Measurements from ENCODE around the gene TMEM61. TPM values are rescaled to one million over a fixed set of nuclear protein-coding genes. Genes with fewer than 3 reads are reported as not detected.

TMEM61 gene
- total RNA-seq, 1 experiment from 2014 or later: not detected

DNA sequence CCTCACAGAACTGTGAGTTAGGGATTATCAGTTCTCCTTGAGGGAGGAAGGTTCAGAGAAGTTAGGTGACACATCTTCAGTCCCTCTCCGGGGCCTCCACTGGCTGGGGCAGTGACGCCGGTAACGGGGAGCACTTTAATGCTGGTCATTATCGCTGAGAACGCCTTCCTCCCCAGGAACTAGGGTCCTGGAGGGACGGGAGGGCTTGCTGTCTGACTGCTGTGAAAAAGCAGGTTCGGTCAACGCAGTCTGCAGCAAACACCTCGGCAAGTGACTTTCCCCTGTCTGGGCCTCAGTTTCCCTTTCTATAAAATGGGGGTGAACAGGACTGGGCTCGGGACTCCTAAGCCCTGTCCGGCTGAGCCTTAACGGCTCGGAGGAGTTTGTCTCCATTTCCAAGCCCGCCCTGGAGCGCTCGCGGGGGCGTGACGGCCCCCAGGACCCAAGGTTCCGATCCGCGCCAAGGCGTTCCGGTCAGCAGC is 341 bp upstream of the TMEM61 start:
- in situ Hi-C loops (cut with HindIII; ENCODE audit: low sequenced_read_pairs): no loop called here
- DNase-seq (ENCODE audit: low spot score): no peak

- in situ Hi-C loops (cut with HindIII; ENCODE audit: low sequenced_read_pairs): no loop called here
- peak; percentile 18 for DNase-seq (ENCODE audit: low spot score)
These were observed 1.0 kb downstream of the TMEM61 start for GRCh38 chr1:54981466-54981865.

GRCh38 chr1:54982739-54983138 is 2.3 kb downstream of the TMEM61 start:
- peak; percentile 26 for DNase-seq (ENCODE audit: low spot score)
- in situ Hi-C loops (cut with HindIII; ENCODE audit: low sequenced_read_pairs): no loop called here

- in situ Hi-C loops (cut with HindIII; ENCODE audit: low sequenced_read_pairs): no loop called here
- no peak for DNase-seq (ENCODE audit: low spot score)
These were observed 3.9 kb downstream of the TMEM61 start for GRCh38 chr1:54984131-54984842.

- in situ Hi-C loops (cut with HindIII; ENCODE audit: low sequenced_read_pairs): no loop called here
- no peak for DNase-seq (ENCODE audit: low spot score)
These were observed 5.1 kb downstream of the TMEM61 start for GRCh38 chr1:54985556-54985955.

DNA sequence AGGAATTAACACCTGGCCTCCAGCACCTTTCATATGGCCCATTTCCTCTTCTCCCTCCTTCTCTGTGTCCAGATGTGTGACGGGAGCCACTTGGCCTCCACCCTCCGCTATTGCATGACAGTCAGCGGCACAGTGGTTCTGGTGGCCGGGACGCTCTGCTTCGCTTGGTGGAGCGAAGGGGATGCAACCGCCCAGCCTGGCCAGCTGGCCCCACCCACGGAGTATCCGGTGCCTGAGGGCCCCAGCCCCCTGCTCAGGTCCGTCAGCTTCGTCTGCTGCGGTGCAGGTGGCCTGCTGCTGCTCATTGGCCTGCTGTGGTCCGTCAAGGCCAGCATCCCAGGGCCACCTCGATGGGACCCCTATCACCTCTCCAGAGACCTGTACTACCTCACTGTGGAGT is 5.6 kb downstream of the TMEM61 start:
- DNase-seq (ENCODE audit: low spot score): no peak
- in situ Hi-C loops (cut with HindIII; ENCODE audit: low sequenced_read_pairs): no loop called here

DNA sequence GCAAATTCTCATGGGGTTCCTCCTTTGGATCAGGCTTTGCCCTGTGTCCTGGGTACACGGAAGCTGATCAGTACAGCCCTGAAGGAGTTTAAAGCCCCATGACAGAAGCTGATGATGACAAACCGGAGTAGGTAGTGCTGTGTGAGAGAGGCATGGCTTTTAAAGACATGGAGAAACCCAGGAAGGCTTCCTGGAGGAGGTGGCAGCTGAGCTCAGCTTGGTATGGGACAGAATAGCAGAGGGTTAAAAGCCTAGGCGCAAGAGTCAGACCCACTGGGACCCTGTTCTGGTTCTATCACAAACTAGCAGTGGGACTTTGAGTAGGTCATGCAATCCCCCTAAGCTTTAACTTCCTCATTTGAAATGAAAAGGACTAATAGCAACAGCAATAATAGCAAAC is 6.1 kb downstream of the TMEM61 start:
- in situ Hi-C loops (cut with HindIII; ENCODE audit: low sequenced_read_pairs): no loop called here
- DNase-seq (ENCODE audit: low spot score): no peak

DNA sequence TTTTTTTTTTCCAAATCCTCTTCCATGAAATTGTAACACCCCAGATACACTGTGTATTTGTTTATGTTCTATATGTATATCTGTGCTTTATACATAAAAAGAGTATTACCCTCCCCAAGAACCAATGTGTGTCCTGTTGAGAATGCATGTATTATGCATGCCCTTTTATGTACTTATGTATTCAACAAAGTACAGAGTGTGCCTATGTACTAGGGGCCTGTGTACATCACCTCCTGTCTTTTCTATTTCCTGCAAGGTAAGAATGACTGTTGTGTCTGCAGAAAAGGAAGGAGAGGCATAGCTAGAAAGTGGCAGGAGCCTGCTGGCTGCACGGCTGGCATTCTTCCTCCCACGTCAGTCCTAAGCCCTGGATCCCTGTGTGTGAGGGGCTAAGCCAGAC is 7.0 kb downstream of the TMEM61 start:
- in situ Hi-C loops (cut with HindIII; ENCODE audit: low sequenced_read_pairs): no loop called here

DNA sequence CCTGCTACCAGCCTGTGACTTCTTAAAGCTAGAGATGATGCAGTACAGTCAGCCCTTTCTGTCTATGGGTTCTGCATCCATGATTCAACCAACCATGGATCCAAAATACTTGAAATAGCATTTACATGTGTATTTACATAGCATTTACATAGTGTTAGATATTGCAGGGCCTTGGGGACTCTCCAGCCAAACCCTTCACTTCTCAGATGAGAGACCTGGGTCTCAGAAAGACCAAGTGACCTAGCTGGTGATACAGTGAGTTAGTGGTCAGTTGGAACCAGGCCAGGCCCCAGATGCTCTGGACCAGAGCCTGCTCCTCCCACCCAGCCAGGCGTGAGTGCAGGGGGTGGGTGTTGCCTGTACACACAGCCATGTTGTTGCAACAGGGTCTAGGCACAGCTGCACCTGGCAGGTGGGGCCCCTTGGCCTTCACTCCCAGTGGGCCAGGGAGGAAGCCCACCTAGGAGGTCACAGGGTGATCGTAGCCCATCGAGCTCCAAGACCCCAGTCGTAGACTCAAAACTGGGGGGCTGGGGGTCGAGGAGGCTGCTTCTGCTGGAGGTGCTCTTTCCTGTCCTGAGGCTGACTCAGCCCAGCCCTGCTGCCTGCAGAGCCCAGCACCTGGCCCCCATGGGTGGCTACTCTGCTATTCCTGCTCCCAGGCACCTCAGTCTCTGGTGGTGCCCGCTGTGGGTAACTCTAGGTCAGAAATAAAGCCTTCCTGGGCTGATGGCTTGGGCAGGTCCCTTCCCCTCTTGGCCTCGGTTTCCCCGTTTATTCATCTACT is 7.7 kb downstream of the TMEM61 start:
- in situ Hi-C loops (cut with HindIII; ENCODE audit: low sequenced_read_pairs): no loop called here
- no peak for DNase-seq (ENCODE audit: low spot score)

More for the DNA sequence above, 7.0 kb downstream of the TMEM61 start:
- no peak for DNase-seq (ENCODE audit: low spot score)

GRCh38 chr1:54988975-54989374 is 8.5 kb downstream of the TMEM61 start:
- DNase-seq (ENCODE audit: low spot score): no peak
- in situ Hi-C loops (cut with HindIII; ENCODE audit: low sequenced_read_pairs): no loop called here

GRCh38 chr1:54989473-54989872 is 9.0 kb downstream of the TMEM61 start:
- in situ Hi-C loops (cut with HindIII; ENCODE audit: low sequenced_read_pairs): no loop called here
- DNase-seq (ENCODE audit: low spot score): no peak

GRCh38 chr1:54989968-54990810 is 9.8 kb downstream of the TMEM61 start:
- in situ Hi-C loops (cut with HindIII; ENCODE audit: low sequenced_read_pairs): no loop called here
- peak; percentile 52 for DNase-seq (ENCODE audit: low spot score)

- in situ Hi-C loops (cut with HindIII; ENCODE audit: low sequenced_read_pairs): no loop called here
- no peak for DNase-seq (ENCODE audit: low spot score)
These were observed 10.5 kb downstream of the TMEM61 start for GRCh38 chr1:54990916-54991315.

GRCh38 chr1:54991939-54992338 is 11.5 kb downstream of the TMEM61 start:
- DNase-seq (ENCODE audit: low spot score): no peak
- in situ Hi-C loops (cut with HindIII; ENCODE audit: low sequenced_read_pairs): no loop called here

- in situ Hi-C loops (cut with HindIII; ENCODE audit: low sequenced_read_pairs): no loop called here
- DNase-seq (ENCODE audit: low spot score): no peak
These were observed 12.7 kb downstream of the TMEM61 start for GRCh38 chr1:54993140-54993539.

- in situ Hi-C loops (cut with HindIII; ENCODE audit: low sequenced_read_pairs): no loop called here
- DNase-seq (ENCODE audit: low spot score): no peak
These were observed 14.0 kb downstream of the TMEM61 start for GRCh38 chr1:54994355-54994990.

DNA sequence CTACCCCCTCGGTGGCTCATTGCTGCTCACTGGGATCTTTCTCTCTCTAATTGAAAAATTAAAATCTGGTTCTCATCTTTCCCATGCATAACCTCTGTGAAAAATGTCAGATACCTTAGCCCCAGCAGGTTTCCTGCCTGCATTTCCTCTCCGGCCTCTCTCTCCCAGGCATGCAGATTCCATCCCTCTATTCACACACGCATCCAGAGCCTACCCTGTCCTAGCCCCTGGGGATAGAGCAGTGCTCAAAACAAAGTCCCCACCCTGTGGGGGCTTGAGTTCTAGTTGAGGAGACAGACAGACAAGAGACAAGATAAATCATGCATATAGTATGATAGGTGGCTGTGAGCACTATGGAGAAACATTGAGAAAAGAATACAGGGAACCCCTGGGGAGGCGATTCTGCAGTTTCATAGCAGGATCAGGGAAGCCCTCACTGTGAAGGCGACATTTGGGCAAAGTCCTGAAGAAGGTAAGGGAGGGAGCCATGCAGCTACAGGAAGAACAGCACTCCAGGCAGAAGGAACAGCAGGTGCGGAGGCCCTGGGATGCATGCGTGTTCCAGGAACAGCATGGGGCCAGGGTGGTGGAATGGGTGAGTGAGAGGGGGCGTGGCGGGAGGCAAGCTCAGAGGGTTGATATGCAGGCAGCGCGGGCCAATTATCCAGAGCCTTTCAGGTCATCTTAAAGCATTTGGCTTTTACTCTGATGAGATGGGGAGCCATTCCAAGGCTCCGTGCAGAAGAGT is 14.8 kb downstream of the TMEM61 start:
- in situ Hi-C loops (cut with HindIII; ENCODE audit: low sequenced_read_pairs): no loop called here
- no peak for DNase-seq (ENCODE audit: low spot score)

GRCh38 chr1:54995835-54996234 is 15.4 kb downstream of the TMEM61 start:
- in situ Hi-C loops (cut with HindIII; ENCODE audit: low sequenced_read_pairs): no loop called here
- no peak for DNase-seq (ENCODE audit: low spot score)
